GM21723 (cell line): ENCODE results near the gene FAM72D.
"Not testable (repeated sequence)": the region's sequence is repeated elsewhere in the genome, so short reads cannot be mapped to it uniquely, and the experiment has no call there.

ENCODE experiments used
- ATAC-seq: cut with Tn5 transposase; IDR thresholded peaks from one replicate; pipeline ENCODE4 v1.9.1; 2021; ENCODE audit warnings: mild to moderate bottlenecking, moderate library complexity; ENCODE audit not compliant: unreplicated experiment

The FAM72D gene

GRCh38 chr1:145144264-145144913 lies 48.6 kb downstream of the FAM72D start:
- not testable (repeated sequence) for ATAC-seq

- not testable (repeated sequence) for ATAC-seq
Measured at GRCh38 chr1:145146308-145146707, 50.5 kb downstream of the FAM72D start.

- ATAC-seq = not testable (repeated sequence)
Measured at GRCh38 chr1:145147172-145147571, 51.4 kb downstream of the FAM72D start.

GRCh38 chr1:145155421-145155820 lies 59.6 kb downstream of the FAM72D start:
- ATAC-seq = not testable (repeated sequence)

GRCh38 chr1:145155873-145156272 lies 60.1 kb downstream of the FAM72D start:
- ATAC-seq = not testable (repeated sequence)

DNA sequence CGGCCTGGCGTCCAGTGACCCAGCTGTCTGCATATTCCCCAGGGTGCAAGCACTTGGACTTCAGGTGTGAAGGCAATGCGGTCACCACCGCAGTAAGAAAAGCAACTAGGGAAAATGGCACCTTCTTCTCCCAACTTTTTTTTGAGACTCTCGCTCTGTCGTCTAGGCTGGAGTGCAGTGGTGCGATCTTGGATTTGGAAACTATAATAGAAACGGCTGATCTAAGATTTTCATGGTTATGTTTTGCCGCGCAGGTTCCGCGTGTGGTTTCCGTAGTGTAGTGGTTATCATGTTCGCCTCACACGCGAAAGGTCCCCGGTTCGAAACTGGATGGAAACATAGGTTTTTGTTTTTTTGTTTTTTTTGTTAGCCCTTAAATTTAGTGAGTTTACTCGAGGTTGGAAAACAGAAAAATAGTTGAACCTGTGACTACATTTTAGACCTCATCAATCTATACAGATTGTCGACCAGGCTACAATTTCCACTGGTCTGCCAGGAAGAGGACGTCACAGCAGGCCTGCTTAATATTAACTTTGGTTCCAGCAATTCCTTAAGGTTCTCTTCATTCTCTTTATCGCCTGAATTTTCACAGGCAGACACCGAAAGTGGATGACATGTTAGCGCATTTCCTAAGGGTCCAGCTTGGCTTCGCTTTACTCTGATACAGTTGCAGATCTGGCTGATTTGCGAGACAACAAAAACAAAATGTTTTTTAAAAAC lies 61.3 kb downstream of the FAM72D start:
- peak; percentile 50 for ATAC-seq

GRCh38 chr1:145157715-145158114 lies 61.9 kb downstream of the FAM72D start:
- not testable (repeated sequence) for ATAC-seq

GRCh38 chr1:145161046-145161752 lies 65.4 kb downstream of the FAM72D start:
- ATAC-seq = peak; percentile 50
